Measurements from ENCODE around the gene SLC38A3. TPM values are rescaled to one million over a fixed set of nuclear protein-coding genes. Genes with fewer than 3 reads are reported as not detected.

Gene SLC38A3
- total and polyA plus RNA-seq, 2 experiments from 2014 or later = 0.36 TPM; not detected in 1

DNA sequence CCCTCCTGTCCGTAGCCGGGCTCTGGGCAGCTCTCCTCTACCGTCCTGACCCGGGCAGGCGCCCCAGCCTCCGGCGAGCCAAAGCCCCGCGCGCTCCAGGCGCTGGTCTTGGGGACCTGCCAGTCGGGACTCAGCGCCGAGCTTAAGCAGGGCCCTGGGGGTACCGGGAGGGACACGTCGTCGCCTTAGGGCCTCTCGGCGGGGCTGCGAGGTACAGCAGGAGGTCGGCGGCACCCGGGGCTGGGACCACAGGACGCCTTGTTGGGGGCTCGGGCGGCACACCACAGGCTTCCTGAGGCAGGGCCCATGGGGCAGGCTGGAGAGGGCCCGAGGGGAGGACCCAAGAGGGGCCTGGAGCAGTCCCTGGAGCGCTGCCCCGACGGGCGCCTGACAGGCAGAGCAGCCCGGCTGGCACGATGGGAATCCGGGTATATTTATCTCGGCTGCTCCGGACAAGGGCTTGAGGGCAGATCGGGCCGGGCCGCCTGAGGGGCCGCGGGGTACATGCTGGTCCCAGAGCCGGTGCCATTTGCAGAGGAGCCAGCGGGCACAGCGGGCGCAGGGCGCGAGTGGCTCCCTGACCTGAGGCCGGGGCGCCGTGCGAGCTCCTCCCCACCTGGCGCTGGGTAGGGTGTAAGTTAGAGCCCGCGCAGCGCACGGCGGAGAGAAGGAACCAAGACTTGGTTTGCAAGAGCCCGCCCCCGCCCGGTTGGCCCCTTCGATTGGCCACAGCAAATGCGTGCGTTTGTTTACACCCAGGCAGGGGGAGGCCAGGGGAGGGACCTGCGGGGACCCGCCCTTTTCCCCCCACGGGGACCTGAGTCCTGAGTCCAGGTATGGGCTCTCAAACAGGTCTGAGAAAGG, 574 bp downstream of the SLC38A3 start:
- Histone ChIP-seq H2AFZ (0 out of 2 replicates have a peak overlapping the region, but pooled peaks have one; percentile 15), H3K9me2 (ENCODE audit: insufficient read depth) (no peaks in the 10 kb centered on the region)
- 3 to 17% methylated on average over 44 to 65 of the region's 67 CpGs for WGBS, 2 experiments (ENCODE audit: low coverage in 1 of 2, low lambda C conversion rate in 2 of 2, missing lambda C conversion rate in 2 of 2)

DNA sequence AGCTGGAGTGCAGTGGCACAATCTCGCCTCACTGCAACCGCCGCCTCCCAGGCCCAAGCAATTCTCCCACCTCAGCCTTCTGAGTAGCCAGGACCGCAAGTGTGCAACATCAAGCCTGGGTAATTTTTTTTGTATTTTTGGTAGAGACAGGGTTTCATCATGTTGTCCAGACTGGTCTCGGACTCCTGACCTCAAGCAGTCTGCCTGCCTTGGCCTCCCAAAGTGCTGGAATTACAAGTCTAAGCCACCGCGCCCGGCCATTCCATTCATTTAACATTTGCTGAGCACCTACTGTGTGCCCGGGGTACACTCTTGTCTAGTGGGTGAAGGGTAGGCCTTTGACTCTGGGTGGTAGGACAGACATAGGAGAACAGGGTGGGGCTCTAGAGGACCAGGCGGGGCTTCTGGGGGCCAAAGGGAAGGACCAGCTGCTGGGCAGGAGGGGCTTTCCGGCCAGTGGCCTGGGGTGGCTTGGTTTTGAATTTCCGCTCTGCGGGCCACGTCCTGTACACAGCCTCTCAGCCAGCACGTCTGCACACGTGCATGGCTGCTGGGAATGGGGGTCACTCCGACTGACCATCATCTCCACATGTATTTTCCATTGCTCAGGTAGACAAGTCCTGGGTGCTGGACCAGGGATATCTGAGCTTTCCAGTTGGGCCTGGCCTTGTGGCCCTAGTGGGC, 2.4 kb downstream of the SLC38A3 start:
- H3K9ac ChIP-seq = no peak overlapping the region
- no peak overlapping the region for H3K4me3 ChIP-seq
- no peak overlapping the region for H2AFZ ChIP-seq
- no peak overlapping the region for H3K27ac ChIP-seq
- H3K4me1 ChIP-seq (ENCODE audit: insufficient read depth) = peaks cover 7% of the 10 kb centered on the region
- no peak overlapping the region for H3K4me2 ChIP-seq (ENCODE audit: unreplicated experiment)
- H3K36me3 ChIP-seq (ENCODE audit: low read depth) = no peaks in the 10 kb centered on the region
- no peaks in the 10 kb centered on the region for H4K20me1 ChIP-seq (ENCODE audit: insufficient read depth)
- H3K79me2 ChIP-seq (ENCODE audit: insufficient read depth) = no peaks in the 10 kb centered on the region
- no peak for TF ChIP-seq EZH2 (IDR thresholded peaks at IDR 0.05; ENCODE audit: insufficient read depth, poor library complexity, severe bottlenecking)
- no peak for TF ChIP-seq EZH2phosphoT487 (IDR thresholded peaks at IDR 0.05; ENCODE audit: insufficient read depth, low read depth)
- no peak for DNase-seq
- WGBS, 2 experiments (ENCODE audit: low coverage in 1 of 2, low lambda C conversion rate in 2 of 2, missing lambda C conversion rate in 2 of 2) = 81 to 83% methylated on average over 16 to 17 of the region's 17 CpGs
- H3F3A ChIP-seq (ENCODE audit: insufficient read depth) = no peaks in the 10 kb centered on the region
- no peaks in the 10 kb centered on the region for H3K9me3 ChIP-seq (ENCODE audit: low read depth)
- peaks cover 14% of the 10 kb centered on the region for H3K27me3 ChIP-seq (replicated peaks; ENCODE audit: insufficient read depth)
- H3K9me2 ChIP-seq (ENCODE audit: insufficient read depth) = no peaks in the 10 kb centered on the region
- in situ Hi-C loops (cut with MboI) = loop anchor here (25.0 kb wide), 1 partner anchor 330 kb away; no protein-coding TSS in a partner anchor

More for the DNA sequence above, 574 bp downstream of the SLC38A3 start:
- no peak overlapping the region for H3K9ac ChIP-seq
- TF ChIP-seq EZH2 (IDR thresholded peaks at IDR 0.05; ENCODE audit: insufficient read depth, poor library complexity, severe bottlenecking) = no peak
- no peak for TF ChIP-seq EZH2phosphoT487 (IDR thresholded peaks at IDR 0.05; ENCODE audit: insufficient read depth, low read depth)
- H3K27me3 ChIP-seq (replicated peaks; ENCODE audit: insufficient read depth) = peaks cover 14% of the 10 kb centered on the region
- no peaks in the 10 kb centered on the region for H4K20me1 ChIP-seq (ENCODE audit: insufficient read depth)
- no peaks in the 10 kb centered on the region; the same call in 1 of the 2 replicates for H3K4me1 ChIP-seq (ENCODE audit: insufficient read depth)
- no peak overlapping the region for H3K27ac ChIP-seq
- H3K36me3 ChIP-seq (ENCODE audit: low read depth) = no peaks in the 10 kb centered on the region
- peak overlapping the region; percentile 34; the same call in 1 of the 2 replicates for H3K4me3 ChIP-seq
- no peaks in the 10 kb centered on the region for H3F3A ChIP-seq (ENCODE audit: insufficient read depth)
- DNase-seq = peak; percentile 29
- in situ Hi-C loops (cut with MboI) = loop anchor here (25.0 kb wide), 1 partner anchor 332 kb away; no protein-coding TSS in a partner anchor
- no peaks in the 10 kb centered on the region for H3K79me2 ChIP-seq (ENCODE audit: insufficient read depth)
- no peaks in the 10 kb centered on the region for H3K9me3 ChIP-seq (ENCODE audit: low read depth)
- H3K4me2 ChIP-seq (ENCODE audit: unreplicated experiment) = no peak overlapping the region

DNA sequence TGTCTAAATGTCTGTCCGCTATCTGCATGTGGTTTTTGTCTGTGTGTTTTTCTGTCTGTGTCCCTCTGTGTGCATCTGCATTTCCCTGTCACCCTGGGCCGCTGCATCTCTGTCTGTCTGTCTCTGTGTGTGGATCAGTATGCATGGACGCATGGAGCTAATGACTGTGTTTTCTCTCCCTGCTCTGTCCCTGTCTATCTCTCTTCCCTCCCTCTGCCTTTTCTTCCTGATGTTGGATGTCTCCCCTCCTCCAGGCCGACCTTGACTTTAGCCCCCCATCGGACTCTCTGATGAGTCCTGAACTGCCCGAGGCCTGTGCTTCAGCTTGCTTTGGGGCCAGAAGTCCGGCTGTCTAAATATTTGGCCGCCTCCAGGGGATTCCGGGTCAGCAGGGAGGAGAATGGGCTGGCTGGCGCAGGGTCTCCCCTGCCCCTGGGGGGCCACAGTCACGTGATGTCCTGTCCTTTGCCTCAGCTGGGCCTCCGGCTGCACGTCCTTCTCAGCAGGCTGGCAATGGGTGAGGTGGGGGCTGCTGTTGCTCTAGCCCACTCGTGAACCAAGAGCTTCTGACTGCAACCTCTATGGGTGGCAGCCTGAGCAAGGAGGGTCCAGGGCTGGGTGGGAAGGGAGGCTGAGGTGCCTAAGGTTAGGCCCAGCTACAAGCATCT, 3.7 kb downstream of the SLC38A3 start:
- peaks cover 11% of the 10 kb centered on the region for H3K27me3 ChIP-seq (replicated peaks; ENCODE audit: insufficient read depth)
- TF ChIP-seq EZH2phosphoT487 (IDR thresholded peaks at IDR 0.05; ENCODE audit: insufficient read depth, low read depth) (no peak), EZH2 (IDR thresholded peaks at IDR 0.05; ENCODE audit: insufficient read depth, poor library complexity, severe bottlenecking) (no peak)
- no peaks in the 10 kb centered on the region for H3K79me2 ChIP-seq (ENCODE audit: insufficient read depth)
- H3K9me3 ChIP-seq (ENCODE audit: low read depth) = no peaks in the 10 kb centered on the region
- H3K36me3 ChIP-seq (ENCODE audit: low read depth) = no peaks in the 10 kb centered on the region
- no peak overlapping the region for H3K27ac ChIP-seq
- H3K4me2 ChIP-seq (ENCODE audit: unreplicated experiment) = no peak overlapping the region
- in situ Hi-C loops (cut with MboI) = loop anchor here (25.0 kb wide), 1 partner anchor 328 kb away; no protein-coding TSS in a partner anchor
- no peak overlapping the region for H3K9ac ChIP-seq
- no peaks in the 10 kb centered on the region for H3F3A ChIP-seq (ENCODE audit: insufficient read depth)
- DNase-seq = no peak
- no peaks in the 10 kb centered on the region for H4K20me1 ChIP-seq (ENCODE audit: insufficient read depth)
- WGBS, 2 experiments (ENCODE audit: low coverage in 1 of 2, low lambda C conversion rate in 2 of 2, missing lambda C conversion rate in 2 of 2) = 73 to 80% methylated on average over 14 of the region's 14 CpGs
- H3K9me2 ChIP-seq (ENCODE audit: insufficient read depth) = no peaks in the 10 kb centered on the region
- H3K4me1 ChIP-seq (ENCODE audit: insufficient read depth) = peaks cover 7% of the 10 kb centered on the region; the same call in 1 of the 2 replicates
- no peak overlapping the region for H3K4me3 ChIP-seq
- no peak overlapping the region for H2AFZ ChIP-seq

DNA sequence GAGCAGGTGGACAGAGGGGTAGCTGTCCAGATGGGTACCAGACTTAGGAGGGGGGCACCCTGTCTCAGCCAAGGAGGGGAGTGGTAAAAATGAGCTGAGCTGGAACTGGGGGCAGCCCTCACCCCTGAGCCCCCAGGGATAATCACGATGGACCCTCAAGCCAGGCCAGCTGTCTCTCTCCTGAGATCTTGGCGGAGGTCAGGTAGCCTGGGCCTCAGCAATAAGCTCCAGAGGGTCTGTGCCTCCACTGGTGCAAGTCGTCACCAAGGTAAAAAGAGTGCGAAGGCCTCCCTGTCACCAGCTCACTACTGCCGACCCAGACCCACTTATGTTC, 5.1 kb downstream of the SLC38A3 start:
- Histone ChIP-seq H3K79me2 (ENCODE audit: insufficient read depth) (no peaks in the 10 kb centered on the region), H3K4me2 (ENCODE audit: unreplicated experiment) (no peak overlapping the region), H3K36me3 (ENCODE audit: low read depth) (no peaks in the 10 kb centered on the region), H2AFZ (no peak overlapping the region), H3K27me3 (replicated peaks; ENCODE audit: insufficient read depth) (no peaks in the 10 kb centered on the region; the same call in 1 of the 2 replicates), H3K9me3 (ENCODE audit: low read depth) (no peaks in the 10 kb centered on the region), H3K4me3 (no peak overlapping the region), H3K9ac (no peak overlapping the region), H4K20me1 (ENCODE audit: insufficient read depth) (no peaks in the 10 kb centered on the region), H3K27ac (no peak overlapping the region), H3F3A (ENCODE audit: insufficient read depth) (no peaks in the 10 kb centered on the region), H3K9me2 (ENCODE audit: insufficient read depth) (no peaks in the 10 kb centered on the region), H3K4me1 (ENCODE audit: insufficient read depth) (peaks cover 7% of the 10 kb centered on the region; the same call in 1 of the 2 replicates)
- no peak for DNase-seq
- whole genome bisulfite sequencing, 2 experiments (ENCODE audit: low coverage in 1 of 2, low lambda C conversion rate in 2 of 2, missing lambda C conversion rate in 2 of 2) = 86 to 90% methylated on average over 5 of the region's 5 CpGs
- TF ChIP-seq EZH2 (IDR thresholded peaks at IDR 0.05; ENCODE audit: insufficient read depth, poor library complexity, severe bottlenecking) = no peak
- TF ChIP-seq EZH2phosphoT487 (IDR thresholded peaks at IDR 0.05; ENCODE audit: insufficient read depth, low read depth) = no peak
- in situ Hi-C loops (cut with MboI) = loop anchor here (25.0 kb wide), 1 partner anchor 327 kb away; no protein-coding TSS in a partner anchor

Data from GM23248 (cell line).